Suprapubic skin (tissue), 4 donors: ENCODE measurements around the gene ELF1. TPM values are rescaled to one million over a fixed set of nuclear protein-coding genes. Genes with fewer than 3 reads are reported as not detected.

Source experiments
- DNase-seq, 2 donors: peaks; one replicate each; pipeline ENCODE4 v3.0.0-alpha.2; 2019; ENCODE audit warnings: low spot score in 2 of 2
- H3K27ac ChIP-seq: fragments of 200-600 bp; sonication (generic); one replicate; pipeline ENCODE4 v1.5.1; 2019
- H3K27me3 ChIP-seq: fragments of 200-600 bp; sonication (generic); one replicate; pipeline ENCODE4 v1.5.1; 2019
- H3K36me3 ChIP-seq: fragments of 200-600 bp; sonication (generic); one replicate; pipeline ENCODE4 v1.5.1; 2019
- H3K4me1 ChIP-seq: fragments of 200-600 bp; sonication (generic); one replicate; pipeline ENCODE4 v1.5.1; 2019
- H3K4me3 ChIP-seq: fragments of 200-600 bp; sonication (generic); one replicate; pipeline ENCODE4 v1.5.1; 2019; ENCODE audit warnings: mild to moderate bottlenecking
- H3K9me3 ChIP-seq: fragments of 200-600 bp; sonication (generic); one replicate; pipeline ENCODE4 v1.5.1; 2019
- CTCF ChIP-seq, 2 donors: fragments of 200-600 bp in 1 of 2; fragments of 450-650 bp in 1 of 2; sonication (generic) in 1 of 2; IDR thresholded peaks; one replicate each; pipeline ENCODE4 v1.5.1; 2016 to 2019; ENCODE audit warnings: antibody characterized with exemption in 2 of 2, mild to moderate bottlenecking in 1 of 2, moderate library complexity in 1 of 2
- EP300 ChIP-seq: sonication (generic); formaldehyde crosslinking; IDR thresholded peaks from one replicate; pipeline ENCODE4 v1.6.1; 2017; ENCODE audit warnings: antibody characterized with exemption
- POLR2A ChIP-seq, 2 donors: fragments of 450-650 bp; IDR thresholded peaks; one replicate each; pipeline ENCODE4 v1.6.1; 2017; ENCODE audit warnings: antibody characterized with exemption in 2 of 2, mild to moderate bottlenecking in 2 of 2, moderate library complexity in 2 of 2
- POLR2AphosphoS5 ChIP-seq, 3 donors: sonication (generic); formaldehyde crosslinking; IDR thresholded peaks; one replicate each; pipeline ENCODE4 v1.6.1; 2017; ENCODE audit warnings: antibody characterized with exemption in 3 of 3
- WGBS: methylation state at CpG from one replicate; pipeline ENCODE4 v1.1.5; 2018; 5-methylcytosine and 5-hydroxymethylcytosine counted together
- total RNA-seq, 4 donors: library from RNA; depleted of rRNA; stranded (reverse); fragments of >200 nt; gene quantifications; one replicate each; pipeline ENCODE4 v1.1.0, GENCODE V29; 2016

Gene ELF1
- total RNA-seq, 4 donors from 2014 or later = 81.7 to 123 (median 111) TPM

DNA sequence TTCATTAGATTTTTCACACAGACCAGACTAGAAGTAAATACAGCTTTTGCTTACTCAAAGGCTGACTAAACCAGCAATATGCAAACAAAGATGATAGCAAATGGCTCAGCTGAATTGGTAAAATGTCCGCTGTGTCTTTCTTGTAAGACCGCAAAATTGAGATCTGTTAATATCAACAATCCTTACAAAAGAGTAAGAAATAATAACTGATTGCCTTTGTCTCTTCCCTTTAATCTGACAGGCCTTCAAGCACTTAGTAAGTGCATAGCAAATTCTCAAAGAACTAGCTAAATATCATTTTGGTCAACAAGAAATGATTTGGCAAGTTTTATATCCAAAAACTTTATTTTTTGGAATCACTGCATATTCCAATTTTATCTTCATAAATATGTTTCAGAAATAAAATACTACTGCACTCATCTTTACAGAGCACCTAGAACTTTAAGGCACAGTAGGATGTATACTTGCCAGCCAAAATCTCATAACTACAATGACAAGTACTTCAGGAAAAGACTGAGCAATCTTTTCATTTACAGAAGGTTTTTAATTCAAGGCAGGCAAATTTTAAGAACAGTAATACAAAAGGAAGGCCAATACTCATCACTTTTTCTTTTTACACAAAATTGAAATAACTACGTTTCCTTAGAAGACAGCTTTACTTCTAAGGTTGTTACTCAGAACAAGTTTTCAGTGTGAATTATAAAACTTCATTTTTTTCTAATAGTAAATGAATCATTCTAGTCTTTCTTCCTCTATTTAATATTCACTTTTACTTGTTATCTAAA lies 1.1 kb downstream of the ELF1 start:
- DNase-seq = no peak
- H3K4me3 ChIP-seq = peak overlapping the region; percentile 47
- peak overlapping the region; percentile 94 for H3K27ac ChIP-seq
- TF ChIP-seq POLR2A (IDR thresholded peaks at IDR 0.05) (no peak), POLR2AphosphoS5 (IDR thresholded peaks at IDR 0.05) (no peak), EP300 (no peak), CTCF (IDR thresholded peaks at IDR 0.05) (no peak)
- 46% methylated on average over 3 of the region's 3 CpGs for WGBS
- no peaks in the 10 kb centered on the region for H3K9me3 ChIP-seq
- H3K4me1 ChIP-seq = peaks cover 57% of the 10 kb centered on the region
- H3K36me3 ChIP-seq = no peaks in the 10 kb centered on the region
- H3K27me3 ChIP-seq = no peaks in the 10 kb centered on the region

GRCh38 chr13:41017159-41017558 lies 2.0 kb downstream of the ELF1 start:
- TF ChIP-seq POLR2A (IDR thresholded peaks at IDR 0.05) (no peak), POLR2AphosphoS5 (IDR thresholded peaks at IDR 0.05) (no peak), CTCF (IDR thresholded peaks at IDR 0.05) (no peak), EP300 (no peak)
- Histone ChIP-seq H3K9me3 (no peaks in the 10 kb centered on the region), H3K27me3 (no peaks in the 10 kb centered on the region), H3K4me1 (peaks cover 57% of the 10 kb centered on the region), H3K36me3 (no peaks in the 10 kb centered on the region), H3K27ac (peak overlapping the region; percentile 94), H3K4me3 (peak overlapping the region; percentile 47)
- no peak for DNase-seq
- WGBS = 37% methylated on average over 2 of the region's 2 CpGs

- no peak for TF ChIP-seq POLR2AphosphoS5 (IDR thresholded peaks at IDR 0.05)
- no peak for TF ChIP-seq POLR2A (IDR thresholded peaks at IDR 0.05)
- no peak for TF ChIP-seq CTCF (IDR thresholded peaks at IDR 0.05)
- TF ChIP-seq EP300 = no peak
- no peak overlapping the region for H3K27ac ChIP-seq
- H3K4me3 ChIP-seq = no peak overlapping the region
- no peak for DNase-seq
- H3K9me3 ChIP-seq = no peaks in the 10 kb centered on the region
- no peaks in the 10 kb centered on the region for H3K36me3 ChIP-seq
- peaks cover 53% of the 10 kb centered on the region for H3K4me1 ChIP-seq
- 83% methylated on average over 6 of the region's 6 CpGs for WGBS
- no peaks in the 10 kb centered on the region for H3K27me3 ChIP-seq
Measured at GRCh38 chr13:41015920-41016319, 3.2 kb downstream of the ELF1 start.

DNA sequence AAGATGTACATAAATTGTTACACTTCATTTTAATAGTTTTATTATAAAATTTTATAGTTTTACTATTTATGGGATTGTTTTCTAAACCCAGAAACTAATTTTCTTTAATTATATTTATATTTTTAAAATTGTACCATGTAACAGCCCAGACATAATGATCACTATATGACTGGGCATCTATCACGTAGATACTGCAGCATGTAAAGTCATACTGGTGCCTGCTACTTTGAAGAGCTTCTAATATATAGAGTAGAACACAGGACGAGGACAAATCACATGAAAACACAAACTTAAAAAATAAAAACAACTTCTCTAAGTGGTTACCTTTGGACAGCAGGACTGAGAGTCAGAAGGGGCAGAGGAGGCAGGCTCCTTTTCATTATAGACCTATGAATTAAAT lies 5.3 kb downstream of the ELF1 start:
- Histone ChIP-seq H3K4me3 (no peak overlapping the region), H3K27ac (no peak overlapping the region), H3K36me3 (no peaks in the 10 kb centered on the region), H3K9me3 (no peaks in the 10 kb centered on the region), H3K4me1 (peaks cover 42% of the 10 kb centered on the region), H3K27me3 (no peaks in the 10 kb centered on the region)
- DNase-seq = no peak
- 76% methylated on average over 2 of the region's 2 CpGs for WGBS
- no peak for TF ChIP-seq POLR2A (IDR thresholded peaks at IDR 0.05)
- no peak for TF ChIP-seq CTCF (IDR thresholded peaks at IDR 0.05)
- TF ChIP-seq EP300 = no peak
- no peak for TF ChIP-seq POLR2AphosphoS5 (IDR thresholded peaks at IDR 0.05)

DNA sequence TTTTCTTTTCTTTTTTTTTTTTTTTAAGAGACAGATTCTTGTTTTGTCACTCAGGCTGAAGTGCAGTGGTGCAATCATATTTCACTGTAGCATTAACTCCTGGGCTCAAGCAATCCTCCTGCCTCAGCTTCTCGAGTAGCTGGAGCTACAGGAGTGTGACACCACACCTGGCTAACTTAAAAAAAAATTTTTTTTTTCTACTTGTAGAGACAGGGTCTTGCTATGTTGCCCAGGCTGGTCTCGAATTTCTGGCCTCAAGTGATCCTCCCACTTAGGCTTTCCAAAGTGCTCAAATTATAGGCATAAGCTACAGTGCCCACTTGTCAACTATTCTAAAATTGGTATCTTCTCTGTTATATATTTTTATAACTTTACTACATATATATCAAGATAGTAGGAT lies 6.6 kb downstream of the ELF1 start:
- Histone ChIP-seq H3K9me3 (no peaks in the 10 kb centered on the region), H3K27me3 (no peaks in the 10 kb centered on the region), H3K4me1 (peaks cover 49% of the 10 kb centered on the region), H3K4me3 (no peak overlapping the region), H3K36me3 (no peaks in the 10 kb centered on the region), H3K27ac (no peak overlapping the region)
- no peak for DNase-seq
- TF ChIP-seq EP300 = no peak
- no peak for TF ChIP-seq POLR2AphosphoS5 (IDR thresholded peaks at IDR 0.05)
- TF ChIP-seq POLR2A (IDR thresholded peaks at IDR 0.05) = no peak
- no peak for TF ChIP-seq CTCF (IDR thresholded peaks at IDR 0.05)
- WGBS = 66% methylated on average over 2 of the region's 2 CpGs
